Ascending aorta (tissue), 2 donors: ENCODE measurements around the gene MTREX. TPM values are rescaled to one million over a fixed set of nuclear protein-coding genes. Genes with fewer than 3 reads are reported as not detected.

Experiments used
- DNase-seq, 2 donors: peaks; one replicate each; pipeline ENCODE4 v3.0.0-alpha.2; 2019; ENCODE audit warnings: low spot score in 2 of 2
- H3K27ac ChIP-seq, 2 donors: fragments of 200-600 bp; sonication (generic); one replicate each; pipeline ENCODE4 v1.5.1; 2016 to 2017; ENCODE audit warnings: mild to moderate bottlenecking in 1 of 2
- H3K27me3 ChIP-seq: fragments of 200-600 bp; sonication (generic); one replicate; pipeline ENCODE4 v1.5.1; 2017
- H3K36me3 ChIP-seq, 2 donors: fragments of 200-600 bp; sonication (generic); one replicate each; pipeline ENCODE4 v1.5.1; 2016
- H3K4me1 ChIP-seq, 2 donors: fragments of 200-600 bp; sonication (generic); one replicate each; pipeline ENCODE4 v1.5.1; 2016 to 2017; ENCODE audit warnings: mild to moderate bottlenecking in 1 of 2
- H3K4me3 ChIP-seq, 2 donors: fragments of 200-600 bp; sonication (generic); one replicate each; pipeline ENCODE4 v1.5.1; 2016 to 2017; ENCODE audit warnings: mild to moderate bottlenecking in 1 of 2
- H3K9me3 ChIP-seq, 2 donors: fragments of 200-600 bp; sonication (generic); one replicate each; pipeline ENCODE4 v1.5.1; 2016
- intact Hi-C: fragments of 100-400 bp; cut with DNase I; formaldehyde crosslinking; loops from one replicate; pipeline ENCODE4 v1.15.1; 2023
- total RNA-seq: library from RNA; depleted of rRNA; stranded (reverse); fragments of >200 nt; gene quantifications from one replicate; pipeline ENCODE4 v1.1.0, GENCODE V29; 2016
- TF ChIP-seq, protein P1 (sequence below), 3 experiments: fragments of 200-600 bp in 2 of 3; fragments of 450-650 bp in 1 of 3; sonication (generic) in 2 of 3; IDR thresholded peaks; one replicate each; pipeline ENCODE4 v1.5.1; 2016 to 2019; ENCODE audit warnings: antibody characterized with exemption in 3 of 3, mild to moderate bottlenecking in 1 of 3, moderate library complexity in 1 of 3

MTREX gene
- total RNA-seq, result 17.1 TPM

DNA sequence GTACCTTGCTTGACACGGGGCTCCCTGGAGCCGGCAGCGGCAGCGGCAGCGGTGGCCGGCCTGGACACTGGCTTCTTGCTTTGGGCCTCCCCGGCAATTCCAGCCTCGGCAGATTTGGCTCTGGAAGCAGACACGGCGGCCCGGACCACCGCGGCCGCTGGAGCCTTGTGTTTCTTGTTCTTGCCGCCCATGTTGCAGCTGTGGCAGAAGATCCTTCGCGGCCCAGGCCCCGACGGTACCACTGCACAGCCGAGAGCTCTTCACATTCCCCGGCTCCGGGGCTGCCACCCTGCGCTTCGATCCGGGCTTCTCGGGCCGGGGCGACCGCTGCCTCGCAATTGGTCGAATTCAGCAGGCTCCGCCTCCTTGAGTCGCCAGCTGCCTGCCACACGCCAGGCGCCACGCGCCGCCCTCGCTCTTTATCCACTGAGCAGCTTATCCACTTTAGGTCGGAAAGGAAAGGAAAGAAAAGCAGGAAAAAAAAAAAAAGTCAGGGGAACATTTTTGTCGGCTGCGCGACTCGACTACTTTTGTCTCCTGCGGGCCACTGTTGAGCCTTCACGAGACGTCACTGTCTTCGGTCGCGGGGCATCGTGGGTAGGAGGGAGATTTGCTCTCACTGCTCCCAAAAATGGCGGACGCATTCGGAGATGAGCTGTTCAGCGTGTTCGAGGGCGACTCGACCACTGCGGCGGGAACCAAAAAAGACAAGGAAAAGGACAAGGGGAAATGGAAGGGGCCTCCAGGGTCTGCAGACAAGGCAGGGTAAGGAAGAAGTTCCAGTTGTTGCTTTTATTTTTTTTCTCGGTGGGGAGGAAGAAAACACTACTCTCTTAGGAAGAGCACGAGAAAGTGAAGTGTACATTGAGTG, at the start of gene MTREX, which contains the start of gene DHX29:
Gene MTREX (plus strand): TSS at position 607 of the 871 bp plus-strand sequence. CDS start 25 bp downstream, at position 632.
Gene DHX29 (minus strand): TSS at position 312 of the 871 bp plus-strand sequence. CDS start 121 bp downstream, at position 191.
- peaks cover 12 to 44% of the 10 kb centered on the region in 2 donors for H3K4me1 ChIP-seq
- DNase-seq, result peak; percentile 71 to 95
- peak within 1 kb of the TSS; percentile 76 to 92 for H3K4me3 ChIP-seq
- no peaks in the 10 kb centered on the region for H3K27me3 ChIP-seq
- no peaks in the 10 kb centered on the region for H3K36me3 ChIP-seq
- H3K9me3 ChIP-seq, result no peaks in the 10 kb centered on the region
- TF ChIP-seq, protein P1, sequence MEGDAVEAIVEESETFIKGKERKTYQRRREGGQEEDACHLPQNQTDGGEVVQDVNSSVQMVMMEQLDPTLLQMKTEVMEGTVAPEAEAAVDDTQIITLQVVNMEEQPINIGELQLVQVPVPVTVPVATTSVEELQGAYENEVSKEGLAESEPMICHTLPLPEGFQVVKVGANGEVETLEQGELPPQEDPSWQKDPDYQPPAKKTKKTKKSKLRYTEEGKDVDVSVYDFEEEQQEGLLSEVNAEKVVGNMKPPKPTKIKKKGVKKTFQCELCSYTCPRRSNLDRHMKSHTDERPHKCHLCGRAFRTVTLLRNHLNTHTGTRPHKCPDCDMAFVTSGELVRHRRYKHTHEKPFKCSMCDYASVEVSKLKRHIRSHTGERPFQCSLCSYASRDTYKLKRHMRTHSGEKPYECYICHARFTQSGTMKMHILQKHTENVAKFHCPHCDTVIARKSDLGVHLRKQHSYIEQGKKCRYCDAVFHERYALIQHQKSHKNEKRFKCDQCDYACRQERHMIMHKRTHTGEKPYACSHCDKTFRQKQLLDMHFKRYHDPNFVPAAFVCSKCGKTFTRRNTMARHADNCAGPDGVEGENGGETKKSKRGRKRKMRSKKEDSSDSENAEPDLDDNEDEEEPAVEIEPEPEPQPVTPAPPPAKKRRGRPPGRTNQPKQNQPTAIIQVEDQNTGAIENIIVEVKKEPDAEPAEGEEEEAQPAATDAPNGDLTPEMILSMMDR (IDR thresholded peaks at IDR 0.05), result no peak
- intact Hi-C loops, result loop anchor here (1.0 to 10.0 kb wide), 2 partner anchors 12 to 1867 kb away; partner anchors contain the start of gene GPBP1
- peak within 1 kb of the TSS; percentile 80 to 87 for H3K27ac ChIP-seq

DNA sequence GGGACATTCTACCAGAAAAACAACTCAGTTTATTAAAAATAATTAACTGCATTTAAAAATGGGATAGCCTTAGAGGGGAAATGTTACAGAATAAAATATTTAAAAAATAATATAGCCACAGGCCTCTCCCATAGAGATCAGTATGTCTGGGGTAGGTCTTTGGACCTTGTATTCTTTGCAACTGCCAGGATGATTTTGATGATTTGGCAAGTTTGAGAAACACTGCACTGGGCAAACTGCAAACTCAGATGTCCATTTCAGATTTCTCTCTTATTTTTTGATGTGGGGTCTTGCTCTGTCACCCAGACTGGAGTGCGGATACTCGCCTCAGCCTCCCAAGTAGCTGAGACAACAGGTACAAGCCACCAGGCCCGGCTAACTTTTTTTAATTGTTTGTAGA, 49.5 kb upstream of the MTREX start:
- Histone ChIP-seq H3K36me3 (peaks cover 49 to 83% of the 10 kb centered on the region in 2 donors), H3K27me3 (no peaks in the 10 kb centered on the region), H3K9me3 (no peaks in the 10 kb centered on the region), H3K4me1 (no peaks in the 10 kb centered on the region), H3K4me3 (no peak overlapping the region), H3K27ac (no peak overlapping the region)
- no peak for DNase-seq
- intact Hi-C loops, result no loop called here
- TF ChIP-seq, protein P1 (IDR thresholded peaks at IDR 0.05), result no peak

DNA sequence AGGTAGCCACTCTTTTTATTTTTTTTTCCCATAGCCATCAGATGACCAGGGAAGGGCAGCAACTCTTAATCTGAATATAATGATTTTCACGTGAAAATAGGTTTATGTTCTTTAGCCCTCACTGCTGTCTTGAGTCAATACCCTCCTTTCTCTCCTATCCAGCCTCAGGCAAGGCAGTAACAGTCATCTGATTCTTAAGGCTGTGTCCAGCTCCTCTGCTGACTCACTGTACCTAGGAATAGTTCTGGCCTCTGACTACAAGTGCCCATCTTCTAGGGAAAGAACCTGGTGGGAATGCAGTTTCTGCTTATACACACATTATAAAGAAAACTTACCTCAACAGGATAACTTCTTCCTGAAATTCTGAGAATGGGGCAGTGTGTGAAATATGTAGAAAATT, 31.0 kb upstream of the MTREX start:
- intact Hi-C loops, result no loop called here
- Histone ChIP-seq H3K4me1 (no peaks in the 10 kb centered on the region), H3K36me3 (peaks cover 74 to 97% of the 10 kb centered on the region in 2 donors), H3K9me3 (no peaks in the 10 kb centered on the region), H3K27me3 (no peaks in the 10 kb centered on the region), H3K27ac (no peak overlapping the region), H3K4me3 (no peak overlapping the region)
- no peak for DNase-seq
- TF ChIP-seq, protein P1 (IDR thresholded peaks at IDR 0.05), result no peak

DNA sequence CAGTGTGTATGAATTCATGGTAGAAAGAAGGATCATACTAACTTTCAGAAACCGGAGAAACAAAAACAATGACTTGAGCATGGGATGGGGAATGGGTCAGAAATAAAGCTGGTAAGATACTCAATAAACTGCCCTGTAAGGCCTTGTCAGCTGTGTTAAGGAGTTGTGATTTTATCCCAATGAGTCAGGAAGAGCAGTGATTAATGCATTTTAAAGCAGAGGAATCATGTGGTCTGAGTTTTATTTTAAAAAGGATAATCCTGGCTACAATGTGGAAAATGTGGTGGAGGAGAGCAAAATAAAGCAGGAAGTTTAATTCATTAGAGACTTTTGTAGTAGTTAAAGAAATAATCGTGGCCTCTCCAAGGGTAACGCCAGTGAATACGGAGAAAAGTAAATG, 29.0 kb upstream of the MTREX start:
- Histone ChIP-seq H3K27me3 (no peaks in the 10 kb centered on the region), H3K9me3 (no peaks in the 10 kb centered on the region), H3K4me3 (no peak overlapping the region), H3K4me1 (no peaks in the 10 kb centered on the region), H3K27ac (no peak overlapping the region), H3K36me3 (peaks cover 67 to 97% of the 10 kb centered on the region in 2 donors)
- intact Hi-C loops, result no loop called here
- no peak for DNase-seq
- TF ChIP-seq, protein P1 (IDR thresholded peaks at IDR 0.05), result no peak

DNA sequence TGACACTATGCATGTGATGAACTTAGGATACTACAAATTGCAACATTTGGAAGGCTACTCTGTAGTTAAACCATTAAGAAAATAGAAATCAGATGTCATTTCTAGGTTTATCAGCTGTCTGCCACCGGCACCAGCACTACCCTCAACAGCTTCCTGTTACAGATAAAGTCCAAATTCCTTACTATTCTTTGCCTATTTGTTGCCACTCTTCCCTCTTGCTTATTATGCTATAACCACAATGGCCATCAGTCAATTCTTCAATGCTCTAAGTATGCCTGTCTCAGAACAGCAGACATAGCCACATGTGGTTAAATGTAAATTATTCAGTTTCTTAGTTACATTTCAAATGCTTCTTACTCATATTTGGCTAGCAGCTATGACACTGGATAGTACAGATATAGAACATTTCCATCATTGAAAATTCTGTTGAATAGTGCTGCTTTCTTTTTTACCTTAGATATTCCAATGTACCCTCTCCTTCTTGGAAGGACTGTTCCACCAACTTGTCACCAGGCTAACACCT, 21.3 kb upstream of the MTREX start:
- Histone ChIP-seq H3K9me3 (no peaks in the 10 kb centered on the region), H3K27ac (no peak overlapping the region), H3K27me3 (no peaks in the 10 kb centered on the region), H3K4me1 (no peaks in the 10 kb centered on the region), H3K4me3 (no peak overlapping the region), H3K36me3 (peaks cover 59 to 94% of the 10 kb centered on the region in 2 donors)
- TF ChIP-seq, protein P1 (IDR thresholded peaks at IDR 0.05), result no peak
- intact Hi-C loops, result no loop called here
- DNase-seq, result no peak
